ENCODE measurements around the gene DGKK. TPM values are rescaled to one million over a fixed set of nuclear protein-coding genes. Genes with fewer than 3 reads are reported as not detected.

The DGKK gene
- total and polyA plus RNA-seq, 4 donors = 2.9 TPM; not detected in 3

DNA sequence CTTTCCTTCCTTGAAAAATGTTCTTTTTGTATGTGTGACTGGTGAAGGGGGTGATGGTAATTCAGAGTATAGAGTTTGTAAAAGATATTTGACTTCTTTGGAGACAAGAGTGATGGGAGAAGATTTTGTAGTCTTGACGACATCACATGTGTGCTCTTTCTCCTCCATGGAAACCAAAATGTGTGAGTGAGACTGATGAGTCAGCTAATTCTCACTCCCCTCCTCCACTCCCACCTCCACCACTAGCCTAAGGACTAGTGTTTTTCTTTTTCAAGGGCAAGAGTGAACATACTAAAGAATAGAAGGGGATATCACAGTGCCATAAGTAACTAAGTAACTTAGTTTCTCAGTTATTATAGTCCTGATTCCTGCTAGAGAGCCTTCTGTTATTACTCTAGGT lies 14.0 kb upstream of the DGKK start:
- H3K9me3 ChIP-seq (ENCODE audit: control insufficient read depth in 4 of 4, low read length in 3 of 4) = peaks cover 0 to 10% (median 2%) of the 10 kb centered on the region in 4 donors
- no peak for TF ChIP-seq HNF4A (conservative IDR thresholded peaks at IDR 0.05)
- TF ChIP-seq, protein P1, sequence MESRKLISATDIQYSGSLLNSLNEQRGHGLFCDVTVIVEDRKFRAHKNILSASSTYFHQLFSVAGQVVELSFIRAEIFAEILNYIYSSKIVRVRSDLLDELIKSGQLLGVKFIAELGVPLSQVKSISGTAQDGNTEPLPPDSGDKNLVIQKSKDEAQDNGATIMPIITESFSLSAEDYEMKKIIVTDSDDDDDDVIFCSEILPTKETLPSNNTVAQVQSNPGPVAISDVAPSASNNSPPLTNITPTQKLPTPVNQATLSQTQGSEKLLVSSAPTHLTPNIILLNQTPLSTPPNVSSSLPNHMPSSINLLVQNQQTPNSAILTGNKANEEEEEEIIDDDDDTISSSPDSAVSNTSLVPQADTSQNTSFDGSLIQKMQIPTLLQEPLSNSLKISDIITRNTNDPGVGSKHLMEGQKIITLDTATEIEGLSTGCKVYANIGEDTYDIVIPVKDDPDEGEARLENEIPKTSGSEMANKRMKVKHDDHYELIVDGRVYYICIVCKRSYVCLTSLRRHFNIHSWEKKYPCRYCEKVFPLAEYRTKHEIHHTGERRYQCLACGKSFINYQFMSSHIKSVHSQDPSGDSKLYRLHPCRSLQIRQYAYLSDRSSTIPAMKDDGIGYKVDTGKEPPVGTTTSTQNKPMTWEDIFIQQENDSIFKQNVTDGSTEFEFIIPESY (IDR thresholded peaks at IDR 0.05) = no peak
- TF ChIP-seq EGR1 (IDR thresholded peaks at IDR 0.05; ENCODE audit: low read depth in 2 of 2) = no peak
- TF ChIP-seq GABPA (IDR thresholded peaks at IDR 0.05 in 1 of 2, conservative IDR thresholded peaks at IDR 0.05 in 1 of 2) = no peak
- no peak for TF ChIP-seq NR2F2 (IDR thresholded peaks at IDR 0.05)
- TF ChIP-seq, protein P2, sequence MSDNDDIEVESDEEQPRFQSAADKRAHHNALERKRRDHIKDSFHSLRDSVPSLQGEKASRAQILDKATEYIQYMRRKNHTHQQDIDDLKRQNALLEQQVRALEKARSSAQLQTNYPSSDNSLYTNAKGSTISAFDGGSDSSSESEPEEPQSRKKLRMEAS (IDR thresholded peaks at IDR 0.05) = no peak
- no peak for TF ChIP-seq TAF1 (conservative IDR thresholded peaks at IDR 0.05)
- no peak for TF ChIP-seq FOXA1 (IDR thresholded peaks at IDR 0.05)
- no peak for TF ChIP-seq YY1 (IDR thresholded peaks at IDR 0.05)
- no peak for TF ChIP-seq RAD21 (IDR thresholded peaks at IDR 0.05)
- TF ChIP-seq FOXA2 (IDR thresholded peaks at IDR 0.05) = no peak
- no peak for TF ChIP-seq RXRA (IDR thresholded peaks at IDR 0.05)
- TF ChIP-seq HNF4G (IDR thresholded peaks at IDR 0.05) = no peak
- TF ChIP-seq SP1 (IDR thresholded peaks at IDR 0.05) = no peak
- TF ChIP-seq, protein P3, sequence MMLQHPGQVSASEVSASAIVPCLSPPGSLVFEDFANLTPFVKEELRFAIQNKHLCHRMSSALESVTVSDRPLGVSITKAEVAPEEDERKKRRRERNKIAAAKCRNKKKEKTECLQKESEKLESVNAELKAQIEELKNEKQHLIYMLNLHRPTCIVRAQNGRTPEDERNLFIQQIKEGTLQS (IDR thresholded peaks at IDR 0.05) = no peak
- no peak for TF ChIP-seq JUND (IDR thresholded peaks at IDR 0.05)
- TF ChIP-seq, protein P4, sequence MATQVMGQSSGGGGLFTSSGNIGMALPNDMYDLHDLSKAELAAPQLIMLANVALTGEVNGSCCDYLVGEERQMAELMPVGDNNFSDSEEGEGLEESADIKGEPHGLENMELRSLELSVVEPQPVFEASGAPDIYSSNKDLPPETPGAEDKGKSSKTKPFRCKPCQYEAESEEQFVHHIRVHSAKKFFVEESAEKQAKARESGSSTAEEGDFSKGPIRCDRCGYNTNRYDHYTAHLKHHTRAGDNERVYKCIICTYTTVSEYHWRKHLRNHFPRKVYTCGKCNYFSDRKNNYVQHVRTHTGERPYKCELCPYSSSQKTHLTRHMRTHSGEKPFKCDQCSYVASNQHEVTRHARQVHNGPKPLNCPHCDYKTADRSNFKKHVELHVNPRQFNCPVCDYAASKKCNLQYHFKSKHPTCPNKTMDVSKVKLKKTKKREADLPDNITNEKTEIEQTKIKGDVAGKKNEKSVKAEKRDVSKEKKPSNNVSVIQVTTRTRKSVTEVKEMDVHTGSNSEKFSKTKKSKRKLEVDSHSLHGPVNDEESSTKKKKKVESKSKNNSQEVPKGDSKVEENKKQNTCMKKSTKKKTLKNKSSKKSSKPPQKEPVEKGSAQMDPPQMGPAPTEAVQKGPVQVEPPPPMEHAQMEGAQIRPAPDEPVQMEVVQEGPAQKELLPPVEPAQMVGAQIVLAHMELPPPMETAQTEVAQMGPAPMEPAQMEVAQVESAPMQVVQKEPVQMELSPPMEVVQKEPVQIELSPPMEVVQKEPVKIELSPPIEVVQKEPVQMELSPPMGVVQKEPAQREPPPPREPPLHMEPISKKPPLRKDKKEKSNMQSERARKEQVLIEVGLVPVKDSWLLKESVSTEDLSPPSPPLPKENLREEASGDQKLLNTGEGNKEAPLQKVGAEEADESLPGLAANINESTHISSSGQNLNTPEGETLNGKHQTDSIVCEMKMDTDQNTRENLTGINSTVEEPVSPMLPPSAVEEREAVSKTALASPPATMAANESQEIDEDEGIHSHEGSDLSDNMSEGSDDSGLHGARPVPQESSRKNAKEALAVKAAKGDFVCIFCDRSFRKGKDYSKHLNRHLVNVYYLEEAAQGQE (IDR thresholded peaks at IDR 0.05) = no peak
- TF ChIP-seq, protein P5, sequence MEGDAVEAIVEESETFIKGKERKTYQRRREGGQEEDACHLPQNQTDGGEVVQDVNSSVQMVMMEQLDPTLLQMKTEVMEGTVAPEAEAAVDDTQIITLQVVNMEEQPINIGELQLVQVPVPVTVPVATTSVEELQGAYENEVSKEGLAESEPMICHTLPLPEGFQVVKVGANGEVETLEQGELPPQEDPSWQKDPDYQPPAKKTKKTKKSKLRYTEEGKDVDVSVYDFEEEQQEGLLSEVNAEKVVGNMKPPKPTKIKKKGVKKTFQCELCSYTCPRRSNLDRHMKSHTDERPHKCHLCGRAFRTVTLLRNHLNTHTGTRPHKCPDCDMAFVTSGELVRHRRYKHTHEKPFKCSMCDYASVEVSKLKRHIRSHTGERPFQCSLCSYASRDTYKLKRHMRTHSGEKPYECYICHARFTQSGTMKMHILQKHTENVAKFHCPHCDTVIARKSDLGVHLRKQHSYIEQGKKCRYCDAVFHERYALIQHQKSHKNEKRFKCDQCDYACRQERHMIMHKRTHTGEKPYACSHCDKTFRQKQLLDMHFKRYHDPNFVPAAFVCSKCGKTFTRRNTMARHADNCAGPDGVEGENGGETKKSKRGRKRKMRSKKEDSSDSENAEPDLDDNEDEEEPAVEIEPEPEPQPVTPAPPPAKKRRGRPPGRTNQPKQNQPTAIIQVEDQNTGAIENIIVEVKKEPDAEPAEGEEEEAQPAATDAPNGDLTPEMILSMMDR (IDR thresholded peaks at IDR 0.05; ENCODE audit: low read depth, low read length, missing input control) = no peak
- WGBS = 84% methylated on average over 1 of the region's 1 CpG

More for the DNA sequence above, 14.0 kb upstream of the DGKK start:
- peaks cover 0 to 2% (median 0%) of the 10 kb centered on the region in 4 donors for H3K27me3 ChIP-seq (ENCODE audit: control insufficient read depth in 4 of 4, insufficient read depth in 4 of 4, low read length in 3 of 4)
- H3K4me3 ChIP-seq (ENCODE audit: low read depth in 1 of 3, low read length in 3 of 3) = no peak overlapping the region
- H3K36me3 ChIP-seq (ENCODE audit: control insufficient read depth in 4 of 4, insufficient read depth in 3 of 4, low read depth in 1 of 4, low read length in 3 of 4) = no peaks in the 10 kb centered on the region
- H3K9ac ChIP-seq (ENCODE audit: low read depth in 1 of 2, low read length in 2 of 2) = no peak overlapping the region
- DNase-seq (ENCODE audit: low spot score) = no peak
- H3K27ac ChIP-seq (ENCODE audit: low read depth in 1 of 2, low read length in 2 of 2) = no peak overlapping the region
- no peaks in the 10 kb centered on the region for H3K4me1 ChIP-seq (ENCODE audit: control insufficient read depth in 4 of 4, insufficient read depth in 4 of 4, low read length in 3 of 4)

All from liver (tissue), 9 donors.